A375 (cell line): ENCODE measurements around the gene ZNF735. TPM values are rescaled to one million over a fixed set of nuclear protein-coding genes. Genes with fewer than 3 reads are reported as not detected.

Source experiments
- total RNA-seq: library from RNA; depleted of rRNA; stranded (reverse); fragments of >200 nt; shearing (Covaris generic); gene quantifications from 2 replicates; pipeline ENCODE4 v1.2.3, GENCODE V29; 2014; rRNA removed

The ZNF735 gene
- total RNA-seq = not detected in 2 replicates

GRCh38 chr7:64206903-64207302, at the start of gene ZNF735:
TSS of gene ZNF735 (plus strand) at chr7:64207203. CDS start at chr7:64207203, 0 bp downstream.

DNA sequence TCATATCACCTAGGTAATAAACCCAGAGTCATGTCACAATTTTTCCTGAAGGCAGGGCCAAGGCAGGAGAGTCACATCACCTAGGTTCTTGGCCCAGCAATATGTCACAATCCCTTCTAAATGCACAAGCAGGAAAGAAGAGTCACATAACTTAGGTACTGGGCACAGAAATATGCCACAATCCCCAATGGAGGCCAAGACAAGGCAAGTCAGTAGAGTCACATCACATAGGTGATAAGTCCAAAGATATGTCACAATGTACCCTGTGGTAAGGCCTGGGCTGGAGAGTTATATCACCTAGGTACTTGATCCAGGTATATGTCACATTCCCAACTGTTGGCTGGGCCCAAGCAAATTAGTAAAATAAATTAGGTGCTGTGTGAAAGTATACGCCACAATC, 21.2 kb downstream of the ZNF735 start, which contains the start of gene ZNF679:
TSS of gene ZNF679 (plus strand) at position 301 of the 400 bp plus-strand sequence. CDS start 20,644 bp downstream, outside the sequence.

Other genes starting within 250 kb of the ZNF735 start
- gene ZNF722, start 208.4 kb upstream of the ZNF735 start, total RNA-seq = not detected in 2 replicates
- gene ZNF727, start 161.8 kb upstream of the ZNF735 start, total RNA-seq = 0.19 and 0.56 TPM in 2 replicates
- gene ZNF679, start 21.3 kb downstream of the ZNF735 start, total RNA-seq = not detected in 2 replicates
- 10.5 and 15.5 TPM in 2 replicates for gene ZNF736, start 106.8 kb downstream of the ZNF735 start, total RNA-seq